HL-60/S4 (cell line): ENCODE measurements around the gene HSD17B3.
"Not testable (repeated sequence)": the region's sequence is repeated elsewhere in the genome, so short reads cannot be mapped to it uniquely, and the experiment has no call there.

Source experiments
- in situ Hi-C: fragments of 300-500 bp; cut with MboI; formaldehyde crosslinking; loops from 2 replicates; pipeline ENCODE4 v1.14.3; 2022; ENCODE audit warnings: low sequenced_read_pairs

The HSD17B3 gene

GRCh38 chr9:96309850-96310249 lies 7.9 kb upstream of the HSD17B3 start:
- in situ Hi-C loops: no loop called here

- in situ Hi-C loops: not testable (repeated sequence)
Observed at GRCh38 chr9:96306958-96307357, 5.0 kb upstream of the HSD17B3 start.

GRCh38 chr9:96305171-96305570 lies 3.2 kb upstream of the HSD17B3 start:
- in situ Hi-C loops: no loop called here

- in situ Hi-C loops: no loop called here
Observed at GRCh38 chr9:96304230-96304629, 2.3 kb upstream of the HSD17B3 start.

- in situ Hi-C loops: no loop called here
Observed at GRCh38 chr9:96299823-96300222, 2.2 kb downstream of the HSD17B3 start.

- in situ Hi-C loops: no loop called here
Observed at GRCh38 chr9:96294159-96294545, 7.8 kb downstream of the HSD17B3 start.

GRCh38 chr9:96293498-96294158 lies 8.3 kb downstream of the HSD17B3 start:
- in situ Hi-C loops: no loop called here

GRCh38 chr9:96289392-96289791 lies 12.6 kb downstream of the HSD17B3 start:
- in situ Hi-C loops: no loop called here

GRCh38 chr9:96281641-96282040 lies 20.3 kb downstream of the HSD17B3 start:
- in situ Hi-C loops: no loop called here

- in situ Hi-C loops: no loop called here
Observed at GRCh38 chr9:96279932-96280331, 22.0 kb downstream of the HSD17B3 start.

- in situ Hi-C loops: no loop called here
Observed at GRCh38 chr9:96274939-96275338, 27.0 kb downstream of the HSD17B3 start.

GRCh38 chr9:96270236-96270744 lies 31.7 kb downstream of the HSD17B3 start:
- in situ Hi-C loops: no loop called here

GRCh38 chr9:96258967-96259366 lies 43.0 kb downstream of the HSD17B3 start:
- in situ Hi-C loops: no loop called here

- in situ Hi-C loops: no loop called here
Observed at GRCh38 chr9:96256800-96257199, 45.2 kb downstream of the HSD17B3 start.

GRCh38 chr9:96255698-96256097 lies 46.3 kb downstream of the HSD17B3 start:
- in situ Hi-C loops: no loop called here

GRCh38 chr9:96253059-96253696 lies 48.8 kb downstream of the HSD17B3 start:
- in situ Hi-C loops: no loop called here

- in situ Hi-C loops: no loop called here
Observed at GRCh38 chr9:96251451-96251850, 50.5 kb downstream of the HSD17B3 start.

- in situ Hi-C loops: no loop called here
Observed at GRCh38 chr9:96249746-96250145, 52.2 kb downstream of the HSD17B3 start.

GRCh38 chr9:96246267-96246671 lies 55.7 kb downstream of the HSD17B3 start:
- in situ Hi-C loops: no loop called here

GRCh38 chr9:96245399-96245798 lies 56.6 kb downstream of the HSD17B3 start:
- in situ Hi-C loops: no loop called here

- in situ Hi-C loops: no loop called here
Observed at GRCh38 chr9:96243778-96244177, 58.2 kb downstream of the HSD17B3 start.

GRCh38 chr9:96242811-96243210 lies 59.2 kb downstream of the HSD17B3 start:
- in situ Hi-C loops: no loop called here

GRCh38 chr9:96241391-96241809 lies 60.6 kb downstream of the HSD17B3 start:
- in situ Hi-C loops: no loop called here
